K562 (cell line): Measurements from ENCODE around the gene RASGRP2. TPM values are rescaled to one million over a fixed set of nuclear protein-coding genes. Genes with fewer than 3 reads are reported as not detected.

ENCODE experiments used
- CTBP1 ChIP-seq: fragments of 450-650 bp; IDR thresholded peaks from 2 replicates; pipeline ENCODE4 v1.6.1; 2016; ENCODE audit warnings: borderline replicate concordance
- ELF1 ChIP-seq: fragments of 200-800 bp; sonication (Bioruptor generic); IDR thresholded peaks from 2 replicates; pipeline ENCODE4 v1.6.1; 2016; ENCODE audit warnings: missing genetic modification characterization, missing compliant biosample characterization
- FOXA1 ChIP-seq: fragments of 450-650 bp; IDR thresholded peaks from 2 replicates; pipeline ENCODE4 v1.6.1; 2016; ENCODE audit warnings: mild to moderate bottlenecking, borderline replicate concordance
- MLLT1 ChIP-seq, 2 experiments: fragments of 450-650 bp; IDR thresholded peaks; 2 replicates each; pipeline ENCODE4 v1.6.1; 2016
- PHB2 ChIP-seq: fragments of 450-650 bp; IDR thresholded peaks from 2 replicates; pipeline ENCODE4 v1.6.1; 2017; ENCODE audit warnings: low read depth
- POLR2AphosphoS2 ChIP-seq: IDR thresholded peaks from 2 replicates; pipeline ENCODE4 v1.6.1; 2012; ENCODE audit warnings: low read length, improper control_type of control experiment
- SOX6 ChIP-seq: fragments of 450-650 bp; IDR thresholded peaks from 2 replicates; pipeline ENCODE4 v1.6.1; 2014; ENCODE audit warnings: mild to moderate bottlenecking
- STAT5B ChIP-seq: fragments of 250-450 bp; sonication (Bioruptor Pico); IDR thresholded peaks from 2 replicates; pipeline ENCODE4 v1.8.0; 2021; ENCODE audit warnings: mild to moderate bottlenecking, inconsistent platforms
- TAF1 ChIP-seq: IDR thresholded peaks from 2 replicates; pipeline ENCODE4 v1.6.1; 2011; ENCODE audit warnings: mild to moderate bottlenecking, low read length, moderate library complexity; ENCODE audit not compliant: insufficient read depth, control insufficient read depth, severe bottlenecking; ENCODE audit errors: extremely low read depth
- WHSC1 ChIP-seq: IDR thresholded peaks from one replicate; pipeline ENCODE4 v1.6.1; 2012; ENCODE audit warnings: low read length, control low read depth, inconsistent platforms
- ZBTB43 ChIP-seq: sonication (generic); formaldehyde crosslinking; IDR thresholded peaks from 2 replicates; pipeline ENCODE4 v1.8.0; 2023; ENCODE audit warnings: mild to moderate bottlenecking, missing genetic modification reagents
- ZC3H11A ChIP-seq: IDR thresholded peaks from 2 replicates; pipeline ENCODE4 v1.6.1; 2012; ENCODE audit warnings: low read depth, low read length, improper control_type of control experiment
- ZNF133 ChIP-seq: fragments of 250-450 bp; sonication (Bioruptor Pico); IDR thresholded peaks from 2 replicates; pipeline ENCODE4 v1.4.0; 2020; ENCODE audit warnings: mild to moderate bottlenecking
- ZNF140 ChIP-seq: fragments of 250-450 bp; sonication (Bioruptor Pico); IDR thresholded peaks from 2 replicates; pipeline ENCODE4 v1.8.0; 2021; ENCODE audit warnings: moderate library complexity, mild to moderate bottlenecking, inconsistent platforms
- ZNF274 ChIP-seq: IDR thresholded peaks from 2 replicates; pipeline ENCODE4 v1.6.1; 2011; ENCODE audit warnings: low read depth, mild to moderate bottlenecking, low read length, moderate library complexity, borderline replicate concordance
- ZNF41 ChIP-seq: fragments of 250-450 bp; sonication (Bioruptor Pico); conservative IDR thresholded peaks from 2 replicates; pipeline ENCODE4 v1.4.0; 2020; ENCODE audit warnings: mild to moderate bottlenecking
- polyA plus RNA-seq, 8 experiments: library from polyadenylated mRNA; depleted of rRNA in 4 of 8; stranded (reverse) in 5 of 8; unstranded in 3 of 8; fragments of >200 nt; fragmentation: Nextera tagmentation in 2 of 8; fragmentation: Illumina TruSeq in 1 of 8; extraction: Ambion mirVana in 2 of 8; extraction: Trizol in 1 of 8; gene quantifications; 2 replicates each; pipeline versions ENCODE4 v1.2.1 to v1.2.3, GENCODE V29; 2011 to 2014; ENCODE audit warnings: inconsistent platforms in 1 of 8, missing spikeins in 1 of 8
- total RNA-seq, 7 experiments: library from RNA; depleted of rRNA in 6 of 7; stranded (reverse); fragments of >200 nt in 6 of 7; fragmentation: Illumina TruSeq in 2 of 7; extraction: Trizol in 2 of 7; gene quantifications; 2 replicates each; pipeline versions ENCODE4 v1.2.1 to v1.2.3, GENCODE V29; 2011 to 2021; ENCODE audit warnings: low replicate concordance in 1 of 7
- TF ChIP-seq, protein P1 (sequence below), 2 experiments: fragments of 250-450 bp in 1 of 2; fragments of 450-650 bp in 1 of 2; sonication (Bioruptor Pico) in 1 of 2; IDR thresholded peaks; 2 replicates each; pipeline versions ENCODE4 v1.6.1 to v1.8.0; 2016 to 2021; ENCODE audit warnings: mild to moderate bottlenecking in 2 of 2, moderate library complexity in 2 of 2, missing compliant biosample characterization in 1 of 2, missing genetic modification characterization in 1 of 2
- TF ChIP-seq, protein P2 (sequence below): IDR thresholded peaks from 2 replicates; pipeline ENCODE4 v1.6.1; 2016; ENCODE audit warnings: missing genetic modification characterization, missing compliant biosample characterization
- TF ChIP-seq, protein P3 (sequence below), 2 experiments: fragments of 150-350 bp in 1 of 2; IDR thresholded peaks; 2 replicates each; pipeline ENCODE4 v1.6.1; 2012 to 2016; ENCODE audit warnings: low read depth in 2 of 2, low read length in 2 of 2, mild to moderate bottlenecking in 1 of 2, moderate library complexity in 1 of 2

Gene RASGRP2
- total and polyA plus RNA-seq, 9 of the 15 experiments (the other 6 are each of a cell fraction or from before 2014, with no cell fraction given): 0.87 to 22.7 (median 5.5) TPM

DNA sequence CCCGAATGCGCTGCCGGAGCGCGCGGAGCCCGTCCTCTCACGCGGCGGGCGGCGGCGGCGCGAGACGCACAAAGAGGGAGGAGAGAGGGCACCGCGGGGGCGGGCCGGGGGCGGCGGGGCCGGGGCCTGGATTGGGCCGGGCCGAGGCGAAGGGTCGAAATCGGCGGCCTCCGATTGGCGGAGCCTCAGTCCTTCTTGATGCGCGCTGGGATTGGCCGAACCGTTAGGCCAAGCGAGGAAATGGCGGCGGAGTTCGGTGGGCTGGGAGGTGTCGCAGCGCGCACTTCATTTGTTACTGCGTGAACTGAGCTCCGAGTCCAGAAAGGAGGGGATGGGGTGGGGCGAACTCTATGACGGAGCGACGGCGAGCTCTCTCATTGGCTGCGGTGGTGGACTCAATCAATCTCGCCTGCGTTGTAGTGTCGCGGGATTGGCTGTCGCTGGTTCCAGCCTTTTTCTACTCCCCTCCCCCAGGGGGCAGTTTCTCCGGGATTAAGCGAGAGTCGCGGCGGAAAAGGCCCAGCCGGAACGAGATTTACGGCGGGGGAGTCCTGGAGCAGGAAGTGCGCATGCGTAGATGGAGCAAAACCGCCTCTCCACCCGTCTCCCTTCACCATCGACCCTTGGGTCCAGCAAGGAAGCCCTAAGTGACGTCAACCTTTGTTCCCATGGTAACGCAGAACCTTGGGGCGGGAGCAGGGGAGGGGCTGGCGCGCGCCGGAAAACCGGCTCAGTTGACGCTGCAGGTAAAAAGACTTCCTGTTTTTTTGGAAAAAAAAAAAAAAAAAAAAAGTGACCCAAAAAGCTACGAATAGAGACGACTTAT is 34.7 kb upstream of the RASGRP2 start, which contains the start of gene SF1 (continued):
- TF ChIP-seq ZNF140 (CRISPR knock-in tag) (no peak), WHSC1 (no peak), CTBP1 (peak; percentile 88), STAT5B (CRISPR knock-in tag) (no peak), FOXA1 (no peak), PHB2 (no peak), ZC3H11A (no peak; the same call in 1 of the 2 replicates), POLR2AphosphoS2 (peak; percentile 80; the same call in 1 of the 2 replicates), SOX6 (0 out of 2 replicates have a peak, but pooled peaks have one; percentile 12), TAF1 (peak; percentile 81), ZNF41 (CRISPR knock-in tag) (no peak), ZBTB43 (CRISPR knock-in tag) (no peak), ZNF274 (no peak), ELF1 (tag) (peak; percentile 92), MLLT1 (IDR thresholded peaks at IDR 0.05) (no peak), ZNF133 (no peak)
- TF ChIP-seq, protein P1, sequence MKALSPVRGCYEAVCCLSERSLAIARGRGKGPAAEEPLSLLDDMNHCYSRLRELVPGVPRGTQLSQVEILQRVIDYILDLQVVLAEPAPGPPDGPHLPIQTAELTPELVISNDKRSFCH (CRISPR knock-in tag; IDR thresholded peaks at IDR 0.05): no peak
- TF ChIP-seq, protein P1 (tag; IDR thresholded peaks at IDR 0.05): no peak
- TF ChIP-seq, protein P2, sequence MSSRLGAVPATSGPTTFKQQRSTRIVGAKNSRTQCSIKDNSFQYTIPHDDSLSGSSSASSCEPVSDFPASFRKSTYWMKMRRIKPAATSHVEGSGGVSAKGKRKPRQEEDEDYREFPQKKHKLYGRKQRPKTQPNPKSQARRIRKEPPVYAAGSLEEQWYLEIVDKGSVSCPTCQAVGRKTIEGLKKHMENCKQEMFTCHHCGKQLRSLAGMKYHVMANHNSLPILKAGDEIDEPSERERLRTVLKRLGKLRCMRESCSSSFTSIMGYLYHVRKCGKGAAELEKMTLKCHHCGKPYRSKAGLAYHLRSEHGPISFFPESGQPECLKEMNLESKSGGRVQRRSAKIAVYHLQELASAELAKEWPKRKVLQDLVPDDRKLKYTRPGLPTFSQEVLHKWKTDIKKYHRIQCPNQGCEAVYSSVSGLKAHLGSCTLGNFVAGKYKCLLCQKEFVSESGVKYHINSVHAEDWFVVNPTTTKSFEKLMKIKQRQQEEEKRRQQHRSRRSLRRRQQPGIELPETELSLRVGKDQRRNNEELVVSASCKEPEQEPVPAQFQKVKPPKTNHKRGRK (tag): no peak
- TF ChIP-seq, protein P3, sequence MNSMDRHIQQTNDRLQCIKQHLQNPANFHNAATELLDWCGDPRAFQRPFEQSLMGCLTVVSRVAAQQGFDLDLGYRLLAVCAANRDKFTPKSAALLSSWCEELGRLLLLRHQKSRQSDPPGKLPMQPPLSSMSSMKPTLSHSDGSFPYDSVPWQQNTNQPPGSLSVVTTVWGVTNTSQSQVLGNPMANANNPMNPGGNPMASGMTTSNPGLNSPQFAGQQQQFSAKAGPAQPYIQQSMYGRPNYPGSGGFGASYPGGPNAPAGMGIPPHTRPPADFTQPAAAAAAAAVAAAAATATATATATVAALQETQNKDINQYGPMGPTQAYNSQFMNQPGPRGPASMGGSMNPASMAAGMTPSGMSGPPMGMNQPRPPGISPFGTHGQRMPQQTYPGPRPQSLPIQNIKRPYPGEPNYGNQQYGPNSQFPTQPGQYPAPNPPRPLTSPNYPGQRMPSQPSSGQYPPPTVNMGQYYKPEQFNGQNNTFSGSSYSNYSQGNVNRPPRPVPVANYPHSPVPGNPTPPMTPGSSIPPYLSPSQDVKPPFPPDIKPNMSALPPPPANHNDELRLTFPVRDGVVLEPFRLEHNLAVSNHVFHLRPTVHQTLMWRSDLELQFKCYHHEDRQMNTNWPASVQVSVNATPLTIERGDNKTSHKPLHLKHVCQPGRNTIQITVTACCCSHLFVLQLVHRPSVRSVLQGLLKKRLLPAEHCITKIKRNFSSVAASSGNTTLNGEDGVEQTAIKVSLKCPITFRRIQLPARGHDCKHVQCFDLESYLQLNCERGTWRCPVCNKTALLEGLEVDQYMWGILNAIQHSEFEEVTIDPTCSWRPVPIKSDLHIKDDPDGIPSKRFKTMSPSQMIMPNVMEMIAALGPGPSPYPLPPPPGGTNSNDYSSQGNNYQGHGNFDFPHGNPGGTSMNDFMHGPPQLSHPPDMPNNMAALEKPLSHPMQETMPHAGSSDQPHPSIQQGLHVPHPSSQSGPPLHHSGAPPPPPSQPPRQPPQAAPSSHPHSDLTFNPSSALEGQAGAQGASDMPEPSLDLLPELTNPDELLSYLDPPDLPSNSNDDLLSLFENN (IDR thresholded peaks at IDR 0.05; ENCODE audit: low read depth in 2 of 2, low read length in 2 of 2): no peak
